Measurements from ENCODE around the gene GIMD1.

DNA sequence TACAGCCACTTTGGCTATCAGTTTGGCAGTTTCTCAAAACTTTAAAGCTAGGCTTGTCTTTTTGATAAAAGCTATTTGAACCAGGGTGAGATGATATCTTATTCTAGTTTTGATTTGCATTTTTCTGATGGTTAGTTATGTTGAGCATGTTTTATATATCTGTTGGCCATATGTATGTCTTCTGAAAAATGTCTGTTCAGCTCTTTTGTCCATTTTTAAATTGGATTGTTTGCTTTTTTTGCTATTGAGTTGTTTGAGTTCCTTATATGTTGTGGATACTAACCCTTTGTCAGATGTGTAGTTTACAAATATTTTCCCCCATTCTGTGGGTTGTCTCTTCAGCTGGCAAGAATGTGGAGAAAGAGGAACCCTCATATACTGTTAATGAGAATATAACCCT is 11.6 kb upstream of the GIMD1 start:
- TF ChIP-seq, protein P1, sequence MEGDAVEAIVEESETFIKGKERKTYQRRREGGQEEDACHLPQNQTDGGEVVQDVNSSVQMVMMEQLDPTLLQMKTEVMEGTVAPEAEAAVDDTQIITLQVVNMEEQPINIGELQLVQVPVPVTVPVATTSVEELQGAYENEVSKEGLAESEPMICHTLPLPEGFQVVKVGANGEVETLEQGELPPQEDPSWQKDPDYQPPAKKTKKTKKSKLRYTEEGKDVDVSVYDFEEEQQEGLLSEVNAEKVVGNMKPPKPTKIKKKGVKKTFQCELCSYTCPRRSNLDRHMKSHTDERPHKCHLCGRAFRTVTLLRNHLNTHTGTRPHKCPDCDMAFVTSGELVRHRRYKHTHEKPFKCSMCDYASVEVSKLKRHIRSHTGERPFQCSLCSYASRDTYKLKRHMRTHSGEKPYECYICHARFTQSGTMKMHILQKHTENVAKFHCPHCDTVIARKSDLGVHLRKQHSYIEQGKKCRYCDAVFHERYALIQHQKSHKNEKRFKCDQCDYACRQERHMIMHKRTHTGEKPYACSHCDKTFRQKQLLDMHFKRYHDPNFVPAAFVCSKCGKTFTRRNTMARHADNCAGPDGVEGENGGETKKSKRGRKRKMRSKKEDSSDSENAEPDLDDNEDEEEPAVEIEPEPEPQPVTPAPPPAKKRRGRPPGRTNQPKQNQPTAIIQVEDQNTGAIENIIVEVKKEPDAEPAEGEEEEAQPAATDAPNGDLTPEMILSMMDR (IDR thresholded peaks at IDR 0.05; ENCODE audit: low read depth, low read length, poor library complexity, severe bottlenecking), result no peak
- TF ChIP-seq EZH2phosphoT487 (IDR thresholded peaks at IDR 0.05; ENCODE audit: borderline replicate concordance, low read length), result no peak
